Measurements from ENCODE around the gene DOCK3.

DNA sequence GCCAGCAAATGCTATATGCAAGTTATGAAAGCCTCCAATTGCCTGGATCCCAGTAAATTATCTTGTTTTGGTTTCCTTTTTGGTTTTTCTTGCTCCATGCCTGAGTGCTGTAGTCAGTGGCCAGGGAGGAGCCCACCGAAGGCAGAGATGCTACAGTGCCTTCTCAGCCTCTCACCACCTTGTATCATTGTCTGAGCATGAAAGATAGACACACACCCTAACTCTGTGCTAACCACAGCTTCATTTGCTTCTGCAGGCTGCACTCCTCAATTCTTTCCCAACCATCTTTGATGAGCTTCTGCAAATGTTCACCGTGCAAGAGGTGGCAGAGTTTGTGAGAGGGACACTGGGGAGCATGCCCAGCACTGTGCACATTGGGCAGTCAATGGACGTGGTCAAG, 595.8 kb downstream of the DOCK3 start:
- TF ChIP-seq POLR2A (IDR thresholded peaks at IDR 0.05) (no peak), CTCF (IDR thresholded peaks at IDR 0.05) (no peak)

Measured in ovary (tissue), 3 donors.